ENCODE data around the gene SHC2.

SHC2 gene

GRCh38 chr19:460877-461720 lies at the start of gene SHC2:
SHC2 (minus strand) TSS chr19:461033; CDS start chr19:460996, 37 bp downstream.
- no peak for DNase-seq

- DNase-seq: no peak
Measured at GRCh38 chr19:508204-509150, 47.6 kb upstream of the SHC2 start.

GRCh38 chr19:507286-508203 lies 46.7 kb upstream of the SHC2 start, which contains the start of gene TPGS1:
TPGS1 (plus strand) TSS chr19:507497; CDS start chr19:507507, 10 bp downstream.
- DNase-seq: peak; percentile 76 to 78

GRCh38 chr19:506404-507285 lies 45.8 kb upstream of the SHC2 start:
- DNase-seq: peak; percentile 96 to 97

- no peak for DNase-seq
Measured at GRCh38 chr19:504616-505015, 43.8 kb upstream of the SHC2 start.

GRCh38 chr19:501646-502045 lies 40.8 kb upstream of the SHC2 start:
- no peak for DNase-seq

- no peak for DNase-seq
Measured at GRCh38 chr19:498977-499623, 38.3 kb upstream of the SHC2 start.

GRCh38 chr19:498511-498891 lies 37.7 kb upstream of the SHC2 start:
- DNase-seq: no peak

GRCh38 chr19:497869-498510 lies 37.2 kb upstream of the SHC2 start:
- DNase-seq: no peak

- DNase-seq: no peak
Measured at GRCh38 chr19:497491-497868, 36.6 kb upstream of the SHC2 start.

GRCh38 chr19:496986-497385 lies 36.2 kb upstream of the SHC2 start:
- DNase-seq: no peak

- no peak for DNase-seq
Measured at GRCh38 chr19:496112-496665, 35.4 kb upstream of the SHC2 start, which contains the start of gene MADCAM1. MADCAM1 (plus strand) TSS chr19:496486; CDS start chr19:496500, 14 bp downstream.

GRCh38 chr19:495402-496111 lies 34.7 kb upstream of the SHC2 start:
- peak; percentile 41 to 51 for DNase-seq

- no peak for DNase-seq
Measured at GRCh38 chr19:495081-495401, 34.2 kb upstream of the SHC2 start.

- DNase-seq: no peak
Measured at GRCh38 chr19:494171-495080, 33.6 kb upstream of the SHC2 start.

GRCh38 chr19:493391-494170 lies 32.7 kb upstream of the SHC2 start:
- no peak for DNase-seq

- DNase-seq: peak in 1 of 2 donors; percentile 11
Measured at GRCh38 chr19:492091-492531, 31.3 kb upstream of the SHC2 start.

Measured in CD4-positive, alpha-beta T cell treated with Interleukin-1 beta for 1 hour (primary cell).